Measurements from ENCODE around the gene RARRES1.

- TF ChIP-seq CTCF (IDR thresholded peaks at IDR 0.05; ENCODE audit: low read depth, low read length, poor library complexity, severe bottlenecking) (no peak), EZH2phosphoT487 (IDR thresholded peaks at IDR 0.05; ENCODE audit: borderline replicate concordance, low read length) (no peak)
Observed at GRCh38 chr3:158671821-158672214, 60.4 kb downstream of the RARRES1 start.

Data from DOHH2 (cell line).